RPMI8226 (cell line): ENCODE measurements around the gene FGFRL1.
"Not testable (repeated sequence)": the region's sequence is repeated elsewhere in the genome, so short reads cannot be mapped to it uniquely, and the experiment has no call there.

Experiments used
- DNase-seq: peaks from one replicate; pipeline ENCODE4 v3.0.0-alpha.2; 2015

The FGFRL1 gene

DNA sequence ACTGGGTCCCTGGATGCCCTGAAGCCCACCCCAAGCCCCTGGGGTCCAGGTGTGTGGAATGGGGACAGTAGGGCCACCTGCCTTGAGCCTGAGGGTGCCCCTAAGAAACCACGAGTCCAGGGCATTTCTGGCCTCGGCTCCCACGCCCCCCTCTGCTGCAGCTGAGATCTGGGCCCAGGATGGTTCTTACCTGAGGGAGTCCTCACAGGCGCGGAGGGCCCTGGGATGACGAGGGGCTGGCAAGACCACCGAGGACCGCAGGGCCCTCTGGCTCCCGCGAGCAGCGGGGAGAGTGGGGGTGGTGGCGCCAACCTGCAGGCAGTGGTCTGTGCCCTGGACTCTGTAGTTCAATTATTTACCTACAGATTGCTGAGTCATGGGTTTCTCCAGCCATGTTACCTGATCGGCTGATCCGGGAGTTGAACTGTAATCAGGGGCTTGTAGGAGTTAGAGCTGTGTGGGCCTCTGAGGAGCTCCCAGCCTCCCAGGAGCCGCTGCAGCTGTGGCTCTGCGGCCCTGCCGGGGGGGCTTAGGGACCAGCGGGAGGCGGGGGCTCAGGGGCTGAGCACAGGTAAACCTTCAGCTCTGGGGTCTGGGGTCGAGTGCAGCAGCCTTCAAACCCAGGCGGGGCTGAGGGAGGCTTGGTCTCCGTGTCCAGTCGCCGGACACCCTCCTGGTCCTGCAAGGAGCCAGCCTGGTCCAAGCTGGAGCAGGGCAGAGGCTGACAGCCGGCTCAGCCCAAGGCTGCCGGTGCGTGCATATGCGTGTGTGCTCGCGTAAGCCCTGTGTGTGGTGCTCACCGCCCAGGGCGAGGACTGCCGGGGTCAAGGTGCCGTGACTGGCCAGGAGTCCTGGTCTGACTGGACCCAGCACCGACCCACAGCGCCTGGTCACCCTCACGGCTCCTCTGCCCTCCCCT lies 18.1 kb upstream of the FGFRL1 start, which contains the start of gene SLC26A1:
TSS of gene SLC26A1 (minus strand) at position 294 of the 919 bp plus-strand sequence. CDS start 1,701 bp downstream, outside the sequence.
- DNase-seq: no peak

DNA sequence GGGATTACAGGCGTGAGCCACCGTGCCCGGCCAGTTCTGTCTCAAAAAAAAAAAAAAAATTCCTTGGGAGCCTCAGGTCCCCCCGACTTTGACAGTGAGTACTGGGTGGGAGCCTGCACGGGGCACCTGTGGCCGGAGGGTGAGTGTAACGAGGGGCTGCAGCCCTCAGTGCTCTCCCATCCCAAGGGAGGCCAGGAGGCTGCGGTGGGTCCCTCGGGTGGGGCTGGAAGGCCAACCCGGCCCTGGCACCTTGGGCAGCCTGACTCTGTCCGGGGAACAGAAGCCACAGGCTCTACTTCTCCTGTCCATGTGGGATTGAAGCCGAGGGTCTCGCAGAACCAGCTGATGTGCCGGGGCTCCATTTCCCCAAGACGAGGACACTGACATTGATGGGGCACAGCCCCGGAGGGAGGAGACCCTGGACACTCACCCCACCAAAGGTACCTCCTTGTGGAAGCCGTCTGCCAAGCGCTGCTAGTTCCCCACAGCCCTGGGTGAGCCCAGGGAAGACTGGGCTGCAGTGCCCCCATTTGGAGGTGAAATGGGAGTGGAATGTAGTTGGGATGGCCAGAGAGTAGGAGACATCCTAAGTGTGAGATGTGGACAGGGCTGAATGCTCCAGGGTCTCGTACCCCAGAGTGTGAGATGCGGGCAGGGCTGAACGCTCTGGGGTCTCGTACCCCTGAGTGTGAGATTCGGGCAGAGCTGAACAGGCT lies 16.0 kb upstream of the FGFRL1 start:
- DNase-seq: no peak

DNA sequence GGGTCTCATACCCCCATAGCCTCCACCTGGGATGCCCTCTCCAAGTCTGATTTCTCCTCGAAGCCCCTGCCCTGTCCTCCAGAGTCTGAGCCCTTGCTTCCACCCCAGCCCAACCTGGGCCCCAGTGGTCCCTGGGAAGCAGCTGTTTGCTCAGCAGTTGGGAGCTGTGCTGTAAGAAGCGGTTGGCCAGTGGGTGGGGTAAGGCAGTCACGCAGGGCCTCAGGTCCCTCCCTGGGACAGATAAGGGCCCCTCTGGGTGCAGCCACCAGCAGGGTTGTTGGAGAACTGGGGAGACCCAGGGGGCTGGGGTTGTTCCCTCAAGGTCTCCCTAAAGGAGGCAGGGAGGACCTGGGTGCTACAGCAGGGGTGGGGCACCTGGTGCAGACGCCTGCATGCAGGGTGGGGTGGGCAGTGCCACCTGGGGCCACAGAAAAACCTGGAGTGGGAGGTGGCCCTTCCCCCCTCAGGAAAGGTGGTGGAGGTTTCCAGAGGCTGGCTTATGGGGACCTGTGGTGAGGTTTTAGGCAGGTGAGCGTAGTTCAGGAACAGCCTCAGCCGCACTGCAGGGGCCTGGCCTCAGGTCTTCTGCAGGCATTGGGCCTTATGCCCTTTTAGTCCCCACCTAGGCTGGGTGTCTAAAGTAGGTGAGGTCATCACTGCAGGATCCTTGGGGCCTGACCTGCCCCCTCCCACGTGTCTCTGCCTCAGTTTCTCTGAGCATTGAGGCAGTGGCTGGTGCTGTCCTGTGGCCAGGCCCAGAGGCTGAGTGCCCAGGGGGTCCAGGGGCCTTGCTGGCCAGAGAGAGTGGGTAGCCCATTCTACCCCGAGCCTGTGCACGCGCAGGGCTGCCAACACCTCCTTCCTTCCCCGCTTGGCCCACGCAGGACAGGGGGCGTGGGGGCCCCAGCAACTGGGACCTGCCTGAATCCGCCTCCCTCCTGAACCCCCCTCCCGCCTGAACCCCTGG lies 15.1 kb upstream of the FGFRL1 start:
- DNase-seq: no peak

DNA sequence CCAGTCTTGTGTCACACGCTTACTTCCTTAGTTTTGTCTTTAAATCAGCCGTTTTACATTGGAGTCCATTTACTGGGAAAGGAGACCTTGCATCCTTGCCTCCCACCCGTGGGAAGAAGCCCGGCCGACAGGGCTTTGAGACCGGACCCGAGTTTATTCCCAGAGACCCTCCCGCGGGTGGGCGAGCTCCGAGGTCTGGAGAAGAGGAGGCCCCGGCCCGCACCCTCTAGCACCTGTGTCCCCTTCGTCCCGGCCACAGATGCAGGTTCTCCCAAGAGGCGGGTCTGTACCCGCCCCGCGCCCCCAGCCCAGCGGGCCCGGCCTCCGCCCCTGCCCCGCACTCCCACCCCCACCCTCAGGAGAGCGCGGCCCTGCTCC lies 14.4 kb upstream of the FGFRL1 start:
- no peak for DNase-seq

DNA sequence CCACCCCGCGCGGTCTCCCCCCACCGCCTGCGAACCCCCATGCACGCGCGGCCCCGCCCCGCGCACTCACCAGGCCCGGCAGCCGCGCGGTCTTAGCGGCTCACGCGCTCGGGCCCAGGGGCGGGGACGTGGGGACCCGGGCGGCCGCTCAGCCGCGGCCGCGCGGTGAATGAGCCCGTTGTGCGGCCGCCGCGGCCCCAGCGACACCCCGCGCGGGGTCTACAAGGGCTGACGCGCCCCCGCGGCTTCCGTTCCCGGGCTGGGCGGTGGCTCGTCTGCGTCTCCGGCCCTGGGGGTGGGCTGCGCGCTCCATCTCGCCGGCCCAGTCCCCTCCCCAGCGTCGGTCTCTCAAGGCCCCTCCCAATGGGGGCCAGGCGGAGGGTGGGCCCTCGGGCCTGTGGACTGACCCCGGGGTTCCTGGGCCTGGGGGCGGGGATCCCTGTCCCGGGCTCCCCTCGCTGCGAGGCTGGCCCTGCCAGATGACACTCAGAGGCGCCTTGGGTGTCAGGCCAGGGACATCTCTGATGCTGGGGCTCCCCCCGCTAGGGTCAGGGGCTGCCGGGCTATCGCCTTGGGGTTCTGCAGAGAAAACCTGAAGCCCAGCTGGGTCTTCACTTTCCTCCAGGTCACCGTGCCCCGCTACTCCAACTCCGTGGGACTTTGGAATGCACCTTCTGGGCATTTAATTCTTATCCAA lies 13.9 kb upstream of the FGFRL1 start:
- DNase-seq: no peak

DNA sequence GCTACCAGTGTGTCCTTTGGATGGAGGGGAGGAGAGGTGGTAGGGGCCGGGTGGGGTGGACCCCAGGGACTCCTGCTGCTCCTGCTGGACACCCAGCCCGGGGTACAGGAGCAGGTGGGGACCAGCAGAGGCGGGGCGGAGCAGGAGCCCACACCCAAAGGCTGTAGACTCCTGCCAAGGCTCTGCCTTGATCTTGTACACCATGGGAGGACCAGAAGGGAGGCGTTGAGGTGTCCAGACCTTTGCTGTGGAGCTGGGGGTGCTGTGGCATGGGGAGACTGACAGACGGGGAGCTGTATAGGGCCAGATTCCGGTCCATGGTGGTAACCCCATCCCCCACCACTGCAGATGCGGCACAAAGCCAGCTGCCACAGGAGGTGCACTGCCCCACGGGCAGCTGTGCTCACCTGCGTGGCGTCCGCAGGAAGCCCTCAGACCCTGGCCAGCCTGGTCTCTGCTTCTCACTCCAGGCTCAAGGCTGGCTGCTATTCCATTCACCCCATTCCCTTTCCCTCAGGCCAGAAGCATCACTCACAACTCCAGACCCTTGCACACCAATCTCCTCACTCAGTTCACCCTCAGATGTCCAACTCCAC lies 13.2 kb upstream of the FGFRL1 start:
- no peak for DNase-seq

DNA sequence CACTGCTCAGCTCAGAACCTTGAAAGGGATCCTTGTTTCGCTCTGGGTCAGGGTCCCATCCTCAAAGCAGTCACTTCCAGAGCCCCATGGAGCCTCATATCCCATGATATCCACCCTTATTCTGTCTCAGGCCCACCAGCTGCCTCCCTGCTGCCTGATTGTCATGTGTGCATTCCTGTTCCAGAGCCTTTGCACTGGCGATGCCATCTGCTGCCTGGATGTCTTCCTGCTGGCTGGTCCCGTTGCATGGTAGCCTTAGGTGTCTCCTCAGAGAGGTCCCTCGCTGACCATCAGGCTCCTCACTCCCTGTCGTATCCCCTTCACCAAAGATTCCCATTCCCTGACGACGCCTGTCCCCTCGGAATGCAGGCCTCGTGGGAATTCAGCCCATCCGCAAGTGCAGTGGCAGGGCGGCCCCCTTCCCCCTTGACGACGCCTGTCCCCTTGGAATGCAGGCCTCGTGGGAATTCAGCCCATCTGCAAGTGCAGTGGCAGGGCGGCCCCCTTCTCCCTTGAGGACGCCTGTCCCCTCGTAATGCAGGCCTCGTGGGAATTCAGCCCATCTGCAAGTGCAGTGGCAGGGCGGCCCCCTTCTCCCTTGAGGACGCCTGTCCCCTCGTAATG lies 12.1 kb upstream of the FGFRL1 start:
- not testable (repeated sequence) for DNase-seq

DNA sequence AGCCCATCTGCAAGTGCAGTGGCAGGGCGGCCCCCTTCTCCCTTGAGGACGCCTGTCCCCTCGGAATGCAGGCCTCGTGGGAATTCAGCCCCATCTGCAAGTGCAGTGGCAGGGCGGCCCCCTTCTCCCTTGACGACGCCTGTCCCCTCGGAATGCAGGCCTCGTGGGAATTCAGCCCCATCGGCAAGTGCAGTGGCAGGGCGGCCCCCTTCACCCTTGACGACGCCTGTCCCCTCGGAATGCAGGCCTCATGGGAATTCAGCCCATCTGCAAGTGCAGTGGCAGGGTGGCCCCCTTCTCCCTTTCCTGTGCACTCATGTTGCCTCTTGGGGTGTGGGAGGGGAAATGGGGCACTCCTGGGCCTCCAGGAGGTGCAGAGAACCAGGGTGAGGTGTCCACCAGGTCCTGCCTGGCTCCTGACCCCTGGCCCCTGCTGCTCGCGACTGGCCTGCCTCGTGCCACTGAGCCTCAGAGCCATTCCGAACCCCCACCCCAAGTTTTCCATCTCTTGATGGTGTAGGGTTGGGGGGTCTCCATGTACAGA lies 11.5 kb upstream of the FGFRL1 start:
- no peak for DNase-seq

DNA sequence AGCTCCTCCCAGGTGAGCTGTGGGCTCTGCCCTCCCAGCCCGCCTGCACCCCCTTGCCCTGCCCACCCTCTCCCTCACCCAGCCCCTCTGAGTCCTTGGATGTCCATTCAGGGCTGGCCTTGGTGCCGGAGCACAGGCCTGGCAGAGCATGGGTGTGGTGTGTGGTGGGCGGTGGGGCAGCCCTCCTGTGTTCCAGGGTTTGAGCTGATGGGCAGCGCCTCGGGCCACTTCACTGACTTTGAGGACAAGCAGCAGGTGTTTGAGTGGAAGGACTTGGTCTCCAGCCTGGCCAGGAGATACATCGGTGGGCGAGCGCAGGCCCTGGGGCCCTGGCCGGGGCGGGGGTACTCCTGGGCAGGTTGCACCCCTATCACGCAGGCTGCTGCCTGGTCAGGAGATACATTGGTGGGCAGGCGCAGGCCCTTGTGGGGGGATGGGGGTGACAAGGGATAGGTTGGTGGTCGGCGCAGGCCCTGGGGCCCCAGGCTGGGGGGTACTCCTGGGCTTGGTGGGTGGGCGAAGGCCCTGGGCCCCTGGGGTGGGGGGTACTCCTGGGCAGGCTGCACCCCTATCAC lies 10.7 kb upstream of the FGFRL1 start:
- DNase-seq: no peak

DNA sequence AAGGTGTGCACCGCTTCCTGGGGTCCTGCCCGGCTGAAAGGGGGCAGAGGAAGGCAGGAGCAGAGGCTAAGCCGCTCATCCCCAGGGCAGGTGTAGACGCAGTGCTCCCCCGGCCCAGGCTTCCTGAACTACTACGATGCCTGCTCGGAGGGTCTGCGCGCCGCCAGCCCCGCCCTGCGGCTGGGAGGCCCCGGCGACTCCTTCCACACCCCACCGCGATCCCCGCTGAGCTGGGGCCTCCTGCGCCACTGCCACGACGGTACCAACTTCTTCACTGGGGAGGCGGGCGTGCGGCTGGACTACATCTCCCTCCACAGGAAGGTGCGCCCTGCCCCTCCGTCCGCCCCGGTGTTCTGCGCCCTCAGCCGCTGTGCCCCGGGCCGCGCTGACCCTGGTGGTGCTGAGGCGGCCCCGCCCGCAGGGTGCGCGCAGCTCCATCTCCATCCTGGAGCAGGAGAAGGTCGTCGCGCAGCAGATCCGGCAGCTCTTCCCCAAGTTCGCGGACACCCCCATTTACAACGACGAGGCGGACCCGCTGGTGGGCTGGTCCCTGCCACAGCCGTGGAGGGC lies 9.8 kb upstream of the FGFRL1 start:
- DNase-seq: no peak

DNA sequence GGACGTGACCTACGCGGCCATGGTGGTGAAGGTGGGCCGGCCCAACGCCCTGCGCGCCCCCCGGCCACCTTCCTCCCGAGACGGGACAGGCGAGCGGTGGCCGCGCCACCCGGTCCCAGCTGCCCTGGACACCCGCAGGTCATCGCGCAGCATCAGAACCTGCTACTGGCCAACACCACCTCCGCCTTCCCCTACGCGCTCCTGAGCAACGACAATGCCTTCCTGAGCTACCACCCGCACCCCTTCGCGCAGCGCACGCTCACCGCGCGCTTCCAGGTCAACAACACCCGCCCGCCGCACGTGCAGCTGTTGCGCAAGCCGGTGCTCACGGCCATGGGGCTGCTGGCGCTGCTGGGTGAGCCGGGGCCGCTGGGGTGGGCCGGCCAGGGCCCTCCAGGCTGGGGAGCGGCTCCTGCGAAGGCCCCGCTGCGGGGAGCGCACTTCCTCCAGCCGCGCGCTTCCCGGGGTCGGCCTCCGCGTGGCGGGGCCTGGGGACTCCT lies 9.2 kb upstream of the FGFRL1 start:
- DNase-seq: no peak

DNA sequence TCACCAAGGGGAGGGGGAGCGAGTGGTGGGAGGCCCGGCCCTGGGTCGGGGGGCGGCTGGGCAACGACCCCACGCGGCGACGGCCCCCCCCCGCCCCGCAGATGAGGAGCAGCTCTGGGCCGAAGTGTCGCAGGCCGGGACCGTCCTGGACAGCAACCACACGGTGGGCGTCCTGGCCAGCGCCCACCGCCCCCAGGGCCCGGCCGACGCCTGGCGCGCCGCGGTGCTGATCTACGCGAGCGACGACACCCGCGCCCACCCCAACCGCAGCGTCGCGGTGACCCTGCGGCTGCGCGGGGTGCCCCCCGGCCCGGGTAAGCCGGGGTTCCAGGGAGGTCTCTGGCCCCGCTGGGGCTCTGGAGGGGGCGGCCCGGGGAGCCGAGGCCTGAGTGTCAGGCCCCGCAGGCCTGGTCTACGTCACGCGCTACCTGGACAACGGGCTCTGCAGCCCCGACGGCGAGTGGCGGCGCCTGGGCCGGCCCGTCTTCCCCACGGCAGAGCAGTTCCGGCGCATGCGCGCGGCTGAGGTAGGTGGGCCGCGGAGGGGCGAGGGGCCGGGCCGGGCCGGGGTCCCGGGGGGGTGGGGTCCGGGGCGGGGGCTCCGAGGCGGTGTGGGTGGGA lies 8.7 kb upstream of the FGFRL1 start:
- DNase-seq: no peak

DNA sequence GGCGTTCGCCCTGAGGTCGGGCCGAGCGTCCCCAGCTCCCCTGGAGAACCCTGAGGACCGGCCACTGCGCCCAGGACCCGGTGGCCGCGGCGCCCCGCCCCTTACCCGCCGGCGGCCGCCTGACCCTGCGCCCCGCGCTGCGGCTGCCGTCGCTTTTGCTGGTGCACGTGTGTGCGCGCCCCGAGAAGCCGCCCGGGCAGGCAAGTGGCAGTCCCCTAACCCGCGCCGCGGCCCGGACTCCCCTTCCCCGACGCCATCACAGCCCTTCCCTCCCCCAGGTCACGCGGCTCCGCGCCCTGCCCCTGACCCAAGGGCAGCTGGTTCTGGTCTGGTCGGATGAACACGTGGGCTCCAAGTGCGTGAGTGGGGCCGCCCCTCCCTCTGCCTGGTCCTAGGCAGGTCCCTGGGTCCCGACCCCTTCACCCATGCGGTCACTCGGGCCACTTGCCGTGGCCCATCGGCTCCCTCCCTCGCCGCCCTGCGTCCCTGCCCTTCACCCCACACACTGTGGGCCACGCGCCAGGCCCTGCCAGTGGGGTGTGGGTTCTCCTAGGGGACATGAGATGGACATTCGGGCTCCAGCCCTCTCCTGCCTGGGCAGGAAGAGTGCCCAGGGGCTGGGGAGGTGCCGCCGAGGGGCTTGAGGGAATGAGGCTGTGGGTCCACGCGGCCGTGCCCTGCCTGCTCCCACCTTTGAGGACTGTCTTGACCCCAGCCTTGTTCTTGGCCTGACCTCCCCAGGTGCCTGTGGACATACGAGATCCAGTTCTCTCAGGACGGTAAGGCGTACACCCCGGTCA lies 8.0 kb upstream of the FGFRL1 start:
- DNase-seq: no peak

DNA sequence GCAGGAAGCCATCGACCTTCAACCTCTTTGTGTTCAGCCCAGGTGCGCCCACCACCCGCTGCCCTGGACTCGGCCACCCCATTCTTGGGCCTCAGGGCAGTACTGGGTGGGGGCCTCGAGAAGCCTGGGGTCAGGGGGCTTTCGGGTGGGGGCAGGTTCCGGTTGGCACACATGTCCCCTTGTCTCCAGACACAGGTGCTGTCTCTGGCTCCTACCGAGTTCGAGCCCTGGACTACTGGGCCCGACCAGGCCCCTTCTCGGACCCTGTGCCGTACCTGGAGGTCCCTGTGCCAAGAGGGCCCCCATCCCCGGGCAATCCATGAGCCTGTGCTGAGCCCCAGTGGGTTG lies 7.4 kb upstream of the FGFRL1 start:
- no peak for DNase-seq

DNA sequence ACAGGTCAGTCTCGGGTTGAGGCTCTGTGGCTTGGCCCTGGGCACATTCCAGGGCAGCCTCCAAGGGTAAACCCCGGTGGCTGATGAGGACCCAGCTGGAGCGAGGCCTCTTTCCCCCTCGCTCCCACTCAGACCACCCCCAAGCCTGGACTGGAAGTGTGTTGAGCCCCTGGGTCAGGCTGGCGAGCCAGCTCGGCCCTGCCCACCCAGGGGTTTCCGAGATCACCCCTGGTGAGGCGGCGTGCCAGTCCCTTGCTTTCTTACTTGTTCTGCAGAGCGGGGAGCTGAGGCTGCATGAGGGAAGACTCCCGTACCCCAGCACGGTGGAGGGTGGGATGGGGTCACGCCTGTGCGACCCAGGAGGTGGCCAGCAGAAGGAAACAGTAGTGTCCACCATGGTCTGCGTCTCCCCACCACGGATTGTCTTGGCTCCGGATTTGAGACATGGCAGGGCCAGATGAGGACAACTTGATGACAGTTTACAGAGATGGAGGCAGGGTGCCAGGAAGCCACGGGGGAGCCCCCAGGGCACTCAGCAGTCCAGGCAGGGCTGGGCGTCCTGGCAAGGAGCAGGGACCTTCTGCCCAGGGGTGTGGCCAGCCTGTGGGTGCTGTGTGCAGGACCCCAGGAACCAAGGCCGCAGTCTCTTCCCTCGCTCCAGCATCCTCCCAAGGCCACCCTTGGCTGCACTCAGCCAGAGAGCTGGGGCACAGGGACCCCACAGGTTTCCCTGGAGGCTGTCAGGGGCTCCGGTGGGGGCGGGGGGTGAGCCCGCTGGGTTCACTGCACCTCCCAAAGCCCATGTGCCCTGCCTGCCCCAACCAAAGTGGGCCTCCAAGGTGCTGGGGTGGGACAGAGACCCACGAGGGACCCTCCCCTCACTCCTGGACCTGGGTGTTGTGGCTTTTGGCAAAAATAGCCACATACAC lies 6.6 kb upstream of the FGFRL1 start:
- no peak for DNase-seq

DNA sequence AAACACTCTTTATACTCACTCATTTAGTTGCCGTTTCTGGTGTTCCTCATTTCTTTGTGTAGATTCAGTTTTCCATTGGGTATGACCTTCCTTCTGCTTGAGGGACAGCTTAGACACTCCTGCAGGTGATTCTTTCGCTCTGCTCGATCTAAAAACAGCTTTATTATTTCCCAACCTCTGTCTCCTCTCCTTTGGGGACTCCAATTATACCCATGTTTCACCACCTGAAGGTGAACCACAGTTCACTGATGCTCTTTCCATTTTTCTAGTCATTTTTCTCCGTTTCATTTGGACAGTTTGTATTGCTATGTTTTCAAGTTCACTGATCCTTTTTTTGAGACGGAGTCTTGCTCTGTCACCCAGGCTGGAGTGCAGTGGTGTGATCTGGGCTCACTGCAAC lies 4.6 kb upstream of the FGFRL1 start:
- DNase-seq: no peak

DNA sequence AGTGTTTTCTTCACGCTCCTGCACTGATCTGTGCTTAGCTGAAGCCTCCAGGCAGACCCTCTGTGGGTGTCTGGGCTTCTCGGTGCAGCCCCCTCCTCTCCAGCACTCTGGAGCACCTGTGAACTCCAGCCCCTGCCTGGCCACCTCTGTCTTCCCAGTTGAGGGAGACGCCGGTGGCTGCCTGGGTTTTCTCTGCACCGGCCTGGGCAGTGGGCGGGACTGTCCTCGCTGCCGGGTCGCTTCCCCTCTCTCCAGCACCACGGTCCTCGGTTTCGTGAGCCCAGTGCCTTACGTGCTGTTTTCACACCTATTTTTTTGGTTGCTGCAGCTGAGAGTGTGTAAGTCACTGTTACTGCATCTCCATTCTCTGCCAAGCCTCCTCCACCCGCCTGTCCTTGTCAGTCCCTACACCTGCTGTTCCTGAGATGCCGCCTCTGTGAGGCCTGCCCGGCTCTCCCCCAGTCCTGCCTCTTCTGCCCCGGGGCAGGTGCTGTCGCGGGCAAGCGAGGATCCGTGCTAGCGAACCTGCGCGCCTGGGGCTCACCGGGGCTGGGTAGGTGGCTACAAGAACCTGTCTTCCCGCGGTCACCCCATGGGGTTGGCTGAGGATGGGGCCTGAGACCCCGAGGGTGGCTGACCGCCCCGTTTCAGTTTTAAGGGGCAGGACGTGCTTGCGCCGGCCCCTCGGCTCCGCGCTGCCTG lies 2.4 kb upstream of the FGFRL1 start:
- peak; percentile 59 for DNase-seq
